Vagina (tissue), 2 donors: ENCODE data around the gene TMPRSS11D. TPM values are rescaled to one million over a fixed set of nuclear protein-coding genes. Genes with fewer than 3 reads are reported as not detected.

ENCODE experiments used
- DNase-seq, 2 donors: peaks; one replicate each; pipeline ENCODE4 v3.0.0-alpha.2; 2017; ENCODE audit errors: extremely low spot score in 2 of 2
- H3K27ac ChIP-seq: fragments of 200-600 bp; sonication (generic); one replicate; pipeline ENCODE4 v1.5.1; 2019
- H3K27me3 ChIP-seq: fragments of 200-600 bp; sonication (generic); one replicate; pipeline ENCODE4 v1.5.1; 2019
- H3K36me3 ChIP-seq, 2 donors: fragments of 200-600 bp; sonication (generic); one replicate each; pipeline ENCODE4 v1.5.1; 2017 to 2019
- H3K4me1 ChIP-seq: fragments of 200-600 bp; sonication (generic); one replicate; pipeline ENCODE4 v1.5.1; 2019
- H3K4me3 ChIP-seq, 2 donors: fragments of 200-600 bp; sonication (generic); 1 replicate in 1 of 2; 2 replicates in 1 of 2; pipeline ENCODE4 v1.5.1; 2016 to 2019
- H3K9me3 ChIP-seq: fragments of 200-600 bp; sonication (generic); one replicate; pipeline ENCODE4 v1.5.1; 2019
- POLR2A ChIP-seq, 2 donors: fragments of 450-650 bp; IDR thresholded peaks; one replicate each; pipeline ENCODE4 v1.6.1; 2017; ENCODE audit warnings: antibody characterized with exemption in 2 of 2, mild to moderate bottlenecking in 2 of 2, moderate library complexity in 2 of 2
- POLR2AphosphoS5 ChIP-seq, 2 donors: sonication (generic); formaldehyde crosslinking; IDR thresholded peaks; one replicate each; pipeline ENCODE4 v1.9.0; 2017; ENCODE audit warnings: antibody characterized with exemption in 2 of 2, mild to moderate bottlenecking in 2 of 2, low read depth in 1 of 2; ENCODE audit not compliant: insufficient read depth in 1 of 2
- intact Hi-C: fragments of 100-400 bp; cut with DNase I; formaldehyde crosslinking; loops from one replicate; pipeline ENCODE4 v1.15.1; 2023
- total RNA-seq: library from RNA; depleted of rRNA; stranded (reverse); fragments of >200 nt; gene quantifications from one replicate; pipeline ENCODE4 v1.2.3, GENCODE V29; 2016
- TF ChIP-seq, protein P1 (sequence below), 3 experiments: fragments of 450-650 bp in 2 of 3; fragments of 200-600 bp in 1 of 3; sonication (generic) in 1 of 3; IDR thresholded peaks; one replicate each; pipeline ENCODE4 v1.5.1; 2017 to 2019; ENCODE audit warnings: antibody characterized with exemption in 3 of 3, mild to moderate bottlenecking in 2 of 3, moderate library complexity in 2 of 3

Gene TMPRSS11D
- total RNA-seq, 1 donor from 2014 or later = 72.4 TPM

DNA sequence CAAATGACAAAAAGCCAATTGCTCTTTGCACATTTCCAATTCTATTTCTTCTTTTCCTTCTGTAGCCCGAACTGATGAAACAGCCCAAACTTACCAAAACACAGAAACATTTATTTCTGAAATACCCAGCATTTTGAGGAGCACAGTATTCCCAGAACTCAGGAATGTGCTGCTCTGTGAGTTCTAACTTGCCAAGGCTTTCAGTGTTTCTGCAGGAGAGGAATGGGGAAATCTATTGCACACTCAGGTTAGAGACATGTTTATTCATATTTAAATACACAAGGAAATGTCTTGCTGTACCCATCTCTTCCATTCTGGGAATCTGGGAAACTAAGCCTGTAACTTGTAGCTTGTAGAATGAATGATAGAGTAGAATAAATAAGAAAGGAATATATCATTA lies 10.7 kb downstream of the TMPRSS11D start:
- DNase-seq = no peak
- TF ChIP-seq POLR2A (IDR thresholded peaks at IDR 0.05) (no peak), POLR2AphosphoS5 (IDR thresholded peaks at IDR 0.05; ENCODE audit: insufficient read depth in 1 of 2, low read depth in 1 of 2) (no peak)
- TF ChIP-seq, protein P1, sequence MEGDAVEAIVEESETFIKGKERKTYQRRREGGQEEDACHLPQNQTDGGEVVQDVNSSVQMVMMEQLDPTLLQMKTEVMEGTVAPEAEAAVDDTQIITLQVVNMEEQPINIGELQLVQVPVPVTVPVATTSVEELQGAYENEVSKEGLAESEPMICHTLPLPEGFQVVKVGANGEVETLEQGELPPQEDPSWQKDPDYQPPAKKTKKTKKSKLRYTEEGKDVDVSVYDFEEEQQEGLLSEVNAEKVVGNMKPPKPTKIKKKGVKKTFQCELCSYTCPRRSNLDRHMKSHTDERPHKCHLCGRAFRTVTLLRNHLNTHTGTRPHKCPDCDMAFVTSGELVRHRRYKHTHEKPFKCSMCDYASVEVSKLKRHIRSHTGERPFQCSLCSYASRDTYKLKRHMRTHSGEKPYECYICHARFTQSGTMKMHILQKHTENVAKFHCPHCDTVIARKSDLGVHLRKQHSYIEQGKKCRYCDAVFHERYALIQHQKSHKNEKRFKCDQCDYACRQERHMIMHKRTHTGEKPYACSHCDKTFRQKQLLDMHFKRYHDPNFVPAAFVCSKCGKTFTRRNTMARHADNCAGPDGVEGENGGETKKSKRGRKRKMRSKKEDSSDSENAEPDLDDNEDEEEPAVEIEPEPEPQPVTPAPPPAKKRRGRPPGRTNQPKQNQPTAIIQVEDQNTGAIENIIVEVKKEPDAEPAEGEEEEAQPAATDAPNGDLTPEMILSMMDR (IDR thresholded peaks at IDR 0.05) = no peak
- Histone ChIP-seq H3K4me1 (no peaks in the 10 kb centered on the region), H3K27me3 (no peaks in the 10 kb centered on the region), H3K36me3 (no peaks in the 10 kb centered on the region), H3K27ac (no peak overlapping the region), H3K9me3 (no peaks in the 10 kb centered on the region), H3K4me3 (no peak overlapping the region)
- intact Hi-C loops = no loop called here

GRCh38 chr4:67871867-67872266 lies 11.9 kb downstream of the TMPRSS11D start:
- TF ChIP-seq, protein P1 (IDR thresholded peaks at IDR 0.05) = no peak
- TF ChIP-seq POLR2AphosphoS5 (IDR thresholded peaks at IDR 0.05; ENCODE audit: insufficient read depth in 1 of 2, low read depth in 1 of 2) = peak in 1 of 2 donors; percentile 12
- H3K27ac ChIP-seq = no peak overlapping the region
- intact Hi-C loops = no loop called here
- H3K4me3 ChIP-seq = no peak overlapping the region
- no peaks in the 10 kb centered on the region for H3K4me1 ChIP-seq
- DNase-seq = no peak
- no peaks in the 10 kb centered on the region for H3K27me3 ChIP-seq
- no peaks in the 10 kb centered on the region for H3K36me3 ChIP-seq
- H3K9me3 ChIP-seq = no peaks in the 10 kb centered on the region

DNA sequence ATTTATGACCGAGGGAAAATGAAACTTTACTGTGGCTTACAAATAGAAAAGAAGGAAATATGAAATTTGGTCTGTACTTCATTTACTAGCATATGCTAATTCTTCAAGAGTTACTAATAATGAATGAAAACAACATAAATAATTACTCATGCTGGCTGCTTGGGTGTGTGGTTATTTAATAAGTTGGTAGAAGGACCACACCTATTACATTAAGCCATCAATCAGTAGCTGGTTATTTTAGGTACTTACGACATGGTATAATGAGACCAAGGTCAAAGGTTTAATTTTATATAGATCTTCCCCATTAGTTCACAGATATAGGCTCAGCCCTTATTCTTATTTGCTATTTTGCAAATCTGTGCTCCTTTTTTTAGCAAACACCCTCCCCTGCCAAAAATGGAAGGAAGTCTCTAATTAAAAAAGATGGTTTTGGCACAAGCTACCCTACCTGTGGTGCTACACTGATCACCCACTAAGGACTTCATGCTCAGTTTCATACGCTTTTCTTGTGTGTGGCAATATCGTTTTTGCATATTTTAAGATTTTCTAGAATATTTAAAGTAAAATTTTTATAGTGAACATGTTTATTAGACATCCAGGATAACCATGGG lies 14.1 kb downstream of the TMPRSS11D start:
- H3K27ac ChIP-seq = no peak overlapping the region
- H3K36me3 ChIP-seq = no peaks in the 10 kb centered on the region
- no peaks in the 10 kb centered on the region for H3K4me1 ChIP-seq
- H3K9me3 ChIP-seq = no peaks in the 10 kb centered on the region
- no peaks in the 10 kb centered on the region for H3K27me3 ChIP-seq
- intact Hi-C loops = no loop called here
- no peak overlapping the region for H3K4me3 ChIP-seq
- DNase-seq = no peak
- TF ChIP-seq, protein P1 (IDR thresholded peaks at IDR 0.05) = no peak
- no peak for TF ChIP-seq POLR2AphosphoS5 (IDR thresholded peaks at IDR 0.05; ENCODE audit: insufficient read depth in 1 of 2, low read depth in 1 of 2)

DNA sequence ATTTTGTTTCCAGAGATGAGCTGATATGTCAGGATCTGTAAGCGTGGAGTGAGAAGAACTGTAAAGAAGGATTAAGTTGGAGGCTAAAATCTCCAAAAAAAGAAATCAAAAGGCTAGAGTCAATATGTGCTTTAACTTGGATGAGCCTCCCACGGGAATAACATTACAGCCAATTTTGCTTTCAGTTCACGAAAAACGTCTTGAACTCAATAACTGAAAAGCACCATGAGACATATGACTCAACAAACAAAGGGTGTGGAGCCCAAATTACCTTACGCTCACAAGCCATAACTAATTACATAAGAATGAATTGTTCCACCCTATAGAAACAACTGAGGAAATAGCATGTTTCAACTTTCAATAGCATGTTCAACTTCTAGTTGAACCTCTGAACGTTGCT lies 22.3 kb downstream of the TMPRSS11D start:
- no peak overlapping the region for H3K27ac ChIP-seq
- no peak for DNase-seq
- intact Hi-C loops = no loop called here
- H3K4me3 ChIP-seq = no peak overlapping the region
- H3K27me3 ChIP-seq = no peaks in the 10 kb centered on the region
- TF ChIP-seq POLR2A (IDR thresholded peaks at IDR 0.05) (no peak), POLR2AphosphoS5 (IDR thresholded peaks at IDR 0.05; ENCODE audit: insufficient read depth in 1 of 2, low read depth in 1 of 2) (peak in 1 of 2 donors; percentile 78)
- no peaks in the 10 kb centered on the region for H3K9me3 ChIP-seq
- H3K36me3 ChIP-seq = no peaks in the 10 kb centered on the region
- H3K4me1 ChIP-seq = no peaks in the 10 kb centered on the region

- DNase-seq = no peak
- H3K4me3 ChIP-seq = no peak overlapping the region
- no peaks in the 10 kb centered on the region for H3K27me3 ChIP-seq
- no peaks in the 10 kb centered on the region for H3K36me3 ChIP-seq
- H3K9me3 ChIP-seq = no peaks in the 10 kb centered on the region
- TF ChIP-seq, protein P1 (IDR thresholded peaks at IDR 0.05) = no peak
- no peak for TF ChIP-seq POLR2A (IDR thresholded peaks at IDR 0.05)
- TF ChIP-seq POLR2AphosphoS5 (IDR thresholded peaks at IDR 0.05; ENCODE audit: insufficient read depth in 1 of 2, low read depth in 1 of 2) = no peak
- no peak overlapping the region for H3K27ac ChIP-seq
- no peaks in the 10 kb centered on the region for H3K4me1 ChIP-seq
- intact Hi-C loops = no loop called here
Measured at GRCh38 chr4:67853336-67853735, 30.5 kb downstream of the TMPRSS11D start.
